Activated T-cell treated with anti-CD3 and anti-CD28 coated beads, Interleukin-2, amount 50 U/mL, for 4 hours (primary cell): ENCODE measurements around the gene RAB22A. TPM values are rescaled to one million over a fixed set of nuclear protein-coding genes. Genes with fewer than 3 reads are reported as not detected.

Experiments used
- ATAC-seq, 2 donors: fragments of 200-7000 bp; cut with Tn5 transposase; one replicate each; pipeline ENCODE4 v1.10.0; 2021
- DNase-seq: peaks from one replicate; pipeline ENCODE4 v3.0.0-alpha.2; 2020
- H3K27me3 Mint-ChIP-seq: one replicate; pipeline ENCODE4 v1.8.0; 2021; ENCODE audit warnings: low read depth, mixed read lengths
- H3K36me3 Mint-ChIP-seq: one replicate; pipeline ENCODE4 v1.8.0; 2022; ENCODE audit warnings: mixed read lengths; ENCODE audit not compliant: insufficient read depth
- H3K4me1 Mint-ChIP-seq: one replicate; pipeline ENCODE4 v1.8.0; 2021; ENCODE audit warnings: low read depth, mixed read lengths
- H3K4me3 Mint-ChIP-seq: one replicate; pipeline ENCODE4 v1.8.0; 2021; ENCODE audit warnings: mild to moderate bottlenecking, moderate library complexity, mixed read lengths
- H3K9me3 Mint-ChIP-seq: one replicate; pipeline ENCODE4 v1.8.0; 2021; ENCODE audit warnings: mixed read lengths
- total RNA-seq, 3 donors: library from RNA; stranded (reverse); gene quantifications; one replicate each; pipeline ENCODE4 v1.2.1, GENCODE V29; 2021

Gene RAB22A
- total RNA-seq, 3 donors from 2014 or later, result 15.9 to 17.9 (median 17.3) TPM

- Mint-ChIP-seq H3K36me3 (no peaks in the 10 kb centered on the region), H3K4me3 (no peak overlapping the region), H3K27me3 (peaks cover 30% of the 10 kb centered on the region), H3K4me1 (no peaks in the 10 kb centered on the region), H3K9me3 (peaks cover 14% of the 10 kb centered on the region)
- DNase-seq (no peak), ATAC-seq (no peak)
Observed at GRCh38 chr20:58377017-58377416, 67.5 kb downstream of the RAB22A start.

GRCh38 chr20:58377766-58378401, 68.4 kb downstream of the RAB22A start:
- Mint-ChIP-seq H3K9me3 (peaks cover 18% of the 10 kb centered on the region), H3K27me3 (peaks cover 34% of the 10 kb centered on the region), H3K4me1 (no peaks in the 10 kb centered on the region), H3K4me3 (no peak overlapping the region), H3K36me3 (no peaks in the 10 kb centered on the region)
- DNase-seq (no peak), ATAC-seq (no peak)

- no peak for ATAC-seq
- H3K4me1 Mint-ChIP-seq, result no peaks in the 10 kb centered on the region
- no peaks in the 10 kb centered on the region for H3K36me3 Mint-ChIP-seq
- no peak overlapping the region for H3K4me3 Mint-ChIP-seq
- DNase-seq, result no peak
- peaks cover 34% of the 10 kb centered on the region for H3K27me3 Mint-ChIP-seq
- peaks cover 18% of the 10 kb centered on the region for H3K9me3 Mint-ChIP-seq
Observed at GRCh38 chr20:58378704-58379103, 69.2 kb downstream of the RAB22A start.

- no peak for ATAC-seq
- Mint-ChIP-seq H3K4me1 (no peaks in the 10 kb centered on the region), H3K9me3 (peaks cover 18% of the 10 kb centered on the region), H3K27me3 (peaks cover 38% of the 10 kb centered on the region), H3K4me3 (no peak overlapping the region), H3K36me3 (no peaks in the 10 kb centered on the region)
- DNase-seq, result no peak
Observed at GRCh38 chr20:58381627-58382026, 72.1 kb downstream of the RAB22A start.

GRCh38 chr20:58382096-58382495, 72.6 kb downstream of the RAB22A start:
- Mint-ChIP-seq H3K4me1 (no peaks in the 10 kb centered on the region), H3K4me3 (no peak overlapping the region), H3K36me3 (no peaks in the 10 kb centered on the region), H3K27me3 (peaks cover 38% of the 10 kb centered on the region), H3K9me3 (peaks cover 18% of the 10 kb centered on the region)
- no peak for ATAC-seq
- DNase-seq, result no peak

- H3K4me1 Mint-ChIP-seq, result peaks cover 2% of the 10 kb centered on the region
- peaks cover 19% of the 10 kb centered on the region for H3K27me3 Mint-ChIP-seq
- DNase-seq, result no peak
- peaks cover 2% of the 10 kb centered on the region for H3K36me3 Mint-ChIP-seq
- no peak for ATAC-seq
- H3K9me3 Mint-ChIP-seq, result peaks cover 18% of the 10 kb centered on the region
- H3K4me3 Mint-ChIP-seq, result no peak overlapping the region
Observed at GRCh38 chr20:58384821-58385220, 75.3 kb downstream of the RAB22A start.

GRCh38 chr20:58388028-58388601, 78.6 kb downstream of the RAB22A start:
- no peak for ATAC-seq
- Mint-ChIP-seq H3K4me1 (peaks cover 33% of the 10 kb centered on the region), H3K36me3 (peaks cover 20% of the 10 kb centered on the region), H3K27me3 (peaks cover 4% of the 10 kb centered on the region), H3K4me3 (peak overlapping the region; percentile 42), H3K9me3 (no peaks in the 10 kb centered on the region)
- DNase-seq, result no peak

- DNase-seq (peak; percentile 97), ATAC-seq (peak; percentile 99)
- peaks cover 23% of the 10 kb centered on the region for H3K36me3 Mint-ChIP-seq
- H3K4me1 Mint-ChIP-seq, result peaks cover 39% of the 10 kb centered on the region
- peaks cover 4% of the 10 kb centered on the region for H3K27me3 Mint-ChIP-seq
- no peaks in the 10 kb centered on the region for H3K9me3 Mint-ChIP-seq
- H3K4me3 Mint-ChIP-seq, result peak within 1 kb of the TSS; percentile 96
Observed at GRCh38 chr20:58388882-58389323, 79.4 kb downstream of the RAB22A start, which contains the start of gene VAPB. Gene VAPB, plus strand, starts transcription at chr20:58389229. Its CDS starts 231 bp downstream, at chr20:58389460.

GRCh38 chr20:58389324-58389967, 79.9 kb downstream of the RAB22A start:
- Mint-ChIP-seq H3K4me3 (peak overlapping the region; percentile 96), H3K27me3 (no peaks in the 10 kb centered on the region), H3K9me3 (no peaks in the 10 kb centered on the region), H3K4me1 (peaks cover 44% of the 10 kb centered on the region), H3K36me3 (peaks cover 23% of the 10 kb centered on the region)
- ATAC-seq (peak; percentile 48 to 54), DNase-seq (no peak)

- H3K9me3 Mint-ChIP-seq, result no peaks in the 10 kb centered on the region
- DNase-seq, result no peak
- ATAC-seq, result no peak
- H3K36me3 Mint-ChIP-seq, result peaks cover 23% of the 10 kb centered on the region
- H3K27me3 Mint-ChIP-seq, result no peaks in the 10 kb centered on the region
- H3K4me1 Mint-ChIP-seq, result peaks cover 49% of the 10 kb centered on the region
- peak overlapping the region; percentile 96 for H3K4me3 Mint-ChIP-seq
Observed at GRCh38 chr20:58389968-58390658, 80.6 kb downstream of the RAB22A start.

- ATAC-seq, result no peak
- Mint-ChIP-seq H3K36me3 (peaks cover 23% of the 10 kb centered on the region), H3K4me3 (peak overlapping the region; percentile 96), H3K27me3 (no peaks in the 10 kb centered on the region), H3K9me3 (no peaks in the 10 kb centered on the region), H3K4me1 (peaks cover 54% of the 10 kb centered on the region)
- no peak for DNase-seq
Observed at GRCh38 chr20:58390659-58391035, 81.1 kb downstream of the RAB22A start.

- H3K4me1 Mint-ChIP-seq, result peaks cover 68% of the 10 kb centered on the region
- H3K27me3 Mint-ChIP-seq, result no peaks in the 10 kb centered on the region
- no peak for DNase-seq
- no peak overlapping the region for H3K4me3 Mint-ChIP-seq
- H3K36me3 Mint-ChIP-seq, result peaks cover 28% of the 10 kb centered on the region
- no peak for ATAC-seq
- no peaks in the 10 kb centered on the region for H3K9me3 Mint-ChIP-seq
Observed at GRCh38 chr20:58392286-58392685, 82.8 kb downstream of the RAB22A start.

- Mint-ChIP-seq H3K36me3 (peaks cover 32% of the 10 kb centered on the region), H3K9me3 (no peaks in the 10 kb centered on the region), H3K27me3 (no peaks in the 10 kb centered on the region), H3K4me3 (peak overlapping the region; percentile 28), H3K4me1 (peaks cover 78% of the 10 kb centered on the region)
- DNase-seq (no peak), ATAC-seq (no peak)
Observed at GRCh38 chr20:58393299-58393698, 83.8 kb downstream of the RAB22A start.

- Mint-ChIP-seq H3K4me3 (no peak overlapping the region), H3K4me1 (peaks cover 89% of the 10 kb centered on the region), H3K27me3 (no peaks in the 10 kb centered on the region), H3K36me3 (peaks cover 32% of the 10 kb centered on the region), H3K9me3 (no peaks in the 10 kb centered on the region)
- DNase-seq, result no peak
- ATAC-seq, result no peak
Observed at GRCh38 chr20:58394801-58395200, 85.3 kb downstream of the RAB22A start.
